PC-9 (cell line): Measurements from ENCODE around the gene RUNX3. TPM values are rescaled to one million over a fixed set of nuclear protein-coding genes. Genes with fewer than 3 reads are reported as not detected.

Experiments
- BruUV-seq: library from RNA; stranded (reverse); fragments of 400-500 nt; replicated peaks from 2 replicates; lab custom pipeline; 2021; lab: Mats Ljungman, UMichigan
- CTCF ChIA-PET: fragments of 300-600 bp; sonication (Branson Sonifier 250); formaldehyde crosslinking; loops from one replicate; lab custom pipeline; 2022; ENCODE audit warnings: antibody characterized with exemption; lab: Charles Lee
- POLR2A ChIA-PET: fragments of 300-600 bp; sonication (Branson Sonifier 250); formaldehyde crosslinking; loops from one replicate; lab custom pipeline; 2022; ENCODE audit warnings: antibody characterized with exemption; ENCODE audit not compliant: unreplicated experiment; lab: Charles Lee
- DNase-seq, 2 experiments: peaks; one replicate each; pipeline versions ENCODE4 v3.0.0 to v3.0.0-alpha.2; 2015 to 2022; ENCODE audit warnings: mixed read lengths in 1 of 2
- H2AFZ ChIP-seq: fragments of 200-600 bp; sonication (generic); 2 replicates; pipeline ENCODE4 v1.8.1; 2017; ENCODE audit warnings: antibody characterized with exemption
- H3F3A ChIP-seq: fragments of 200-600 bp; sonication (generic); 2 replicates; pipeline ENCODE4 v1.8.1; 2017; ENCODE audit warnings: antibody characterized with exemption, mild to moderate bottlenecking, low read depth; ENCODE audit not compliant: insufficient read depth
- H3K27ac ChIP-seq: fragments of 200-600 bp; sonication (generic); 2 replicates; pipeline ENCODE4 v1.6.1; 2016; ENCODE audit warnings: mixed run types
- H3K27me3 ChIP-seq: fragments of 200-600 bp; sonication (generic); 2 replicates; pipeline ENCODE4 v1.6.1; 2016; ENCODE audit warnings: low read depth, mixed run types; ENCODE audit not compliant: insufficient read depth
- H3K36me3 ChIP-seq: fragments of 200-600 bp; sonication (generic); 2 replicates; pipeline ENCODE4 v1.6.1; 2016; ENCODE audit warnings: low read depth, mixed run types
- H3K4me1 ChIP-seq: fragments of 200-600 bp; sonication (generic); replicated peaks from 2 replicates; pipeline ENCODE4 v1.6.1; 2016; ENCODE audit warnings: mixed run types; ENCODE audit not compliant: insufficient read depth
- H3K4me2 ChIP-seq: fragments of 200-600 bp; sonication (generic); 2 replicates; pipeline ENCODE4 v1.6.1; 2017; ENCODE audit warnings: mixed run types
- H3K4me3 ChIP-seq: fragments of 200-600 bp; sonication (generic); 2 replicates; pipeline ENCODE4 v1.6.1; 2016; ENCODE audit warnings: mixed run types
- H3K79me2 ChIP-seq: fragments of 200-600 bp; sonication (generic); 2 replicates; pipeline ENCODE4 v1.6.1; 2017; ENCODE audit warnings: low read depth, mixed run types
- H3K9me2 ChIP-seq: fragments of 200-600 bp; sonication (generic); 2 replicates; pipeline ENCODE4 v1.8.1; 2017; ENCODE audit warnings: mild to moderate bottlenecking; ENCODE audit not compliant: insufficient read depth
- H3K9me3 ChIP-seq: fragments of 200-600 bp; sonication (generic); 2 replicates; pipeline ENCODE4 v1.8.1; 2016; ENCODE audit warnings: low read depth; ENCODE audit not compliant: insufficient read depth
- H4K20me1 ChIP-seq: fragments of 200-600 bp; sonication (generic); 2 replicates; pipeline ENCODE4 v1.8.1; 2017; ENCODE audit not compliant: insufficient read depth
- CTCF ChIP-seq: fragments of 200-600 bp; sonication (generic); conservative IDR thresholded peaks from 2 replicates; pipeline ENCODE4 v1.6.1; 2017; ENCODE audit warnings: mixed run types, antibody characterized with exemption, mild to moderate bottlenecking, moderate library complexity
- EZH2 ChIP-seq: fragments of 200-600 bp; sonication (generic); IDR thresholded peaks from 2 replicates; pipeline ENCODE4 v1.8.0; 2017; ENCODE audit warnings: antibody characterized with exemption, low read depth
- intact Hi-C: fragments of 100-400 bp; cut with micrococcal nuclease; formaldehyde crosslinking; loops from one replicate; pipeline ENCODE4 v1.10.0; 2022; ENCODE audit not compliant: unreplicated experiment
- total RNA-seq: library from RNA; stranded (reverse); gene quantifications from 2 replicates; pipeline ENCODE4 v1.2.3, GENCODE V29; 2021

RUNX3 gene
- total RNA-seq, 1 experiment from 2014 or later = not detected

DNA sequence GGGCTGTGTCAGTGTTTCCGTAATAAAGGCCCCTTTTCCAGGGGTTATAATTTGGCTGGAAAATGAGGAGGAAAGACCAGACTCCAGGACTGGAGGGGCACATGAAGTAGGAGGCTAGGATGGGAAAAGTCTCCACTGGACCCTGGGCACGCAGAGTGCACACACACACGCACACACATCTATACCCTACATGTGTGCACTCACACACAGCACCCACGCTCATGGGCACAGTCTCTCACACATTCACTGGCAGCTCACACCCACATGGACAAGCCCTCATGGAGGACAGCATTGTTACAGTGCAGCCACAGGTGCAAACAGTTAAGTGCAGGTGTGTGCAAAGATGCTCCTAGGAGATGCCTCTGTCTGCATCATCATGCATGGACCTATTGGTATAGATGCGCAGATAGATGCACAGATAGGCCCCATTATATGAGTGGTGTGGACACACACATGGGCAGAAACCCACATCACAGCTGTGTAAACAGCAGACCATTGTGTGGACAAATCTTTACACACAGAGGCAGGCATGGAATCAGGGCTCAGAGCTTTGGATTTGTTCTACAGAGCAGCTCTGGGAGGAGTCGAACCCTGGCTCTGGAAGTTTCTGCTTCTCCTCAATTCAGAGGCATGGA, 9.1 kb upstream of the RUNX3 start:
- Histone ChIP-seq H3K9me3 (no peaks in the 10 kb centered on the region), H3K79me2 (no peaks in the 10 kb centered on the region), H3K9me2 (no peaks in the 10 kb centered on the region), H4K20me1 (no peaks in the 10 kb centered on the region), H3F3A (no peaks in the 10 kb centered on the region), H3K27me3 (peaks cover 9% of the 10 kb centered on the region), H3K4me3 (no peak overlapping the region), H3K4me1 (no peaks in the 10 kb centered on the region), H3K4me2 (no peak overlapping the region), H3K27ac (no peak overlapping the region), H2AFZ (no peak overlapping the region), H3K36me3 (no peaks in the 10 kb centered on the region)
- ChIA-PET CTCF (no interaction called here), POLR2A (no interaction called here)
- intact Hi-C loops = no loop called here
- DNase-seq = no peak
- BruUV-seq = no TSS peak
- TF ChIP-seq CTCF (no peak), EZH2 (no peak)

DNA sequence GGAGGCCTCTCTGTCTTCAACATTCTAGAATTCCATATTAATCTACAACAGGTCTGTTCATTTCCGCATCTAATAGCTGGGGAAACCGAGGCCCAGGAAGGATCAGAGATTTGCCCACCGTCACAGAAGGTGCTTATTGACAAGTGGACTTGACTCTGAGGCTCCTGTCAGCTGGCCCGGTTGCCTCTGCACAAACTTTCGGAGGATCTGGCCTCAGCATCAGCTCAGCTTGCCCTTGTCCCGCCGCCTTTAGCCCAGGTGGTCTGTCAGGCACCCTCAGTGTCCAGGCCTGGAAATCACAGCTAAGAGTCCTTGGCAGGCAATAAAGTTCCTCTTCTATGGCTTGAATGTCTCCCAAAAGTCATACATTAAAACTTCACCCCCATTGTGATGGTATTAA, 8.2 kb upstream of the RUNX3 start:
- no peaks in the 10 kb centered on the region for H3K9me2 ChIP-seq
- no peaks in the 10 kb centered on the region for H4K20me1 ChIP-seq
- no peak for DNase-seq
- H3K4me1 ChIP-seq = no peaks in the 10 kb centered on the region
- no peak overlapping the region for H3K4me3 ChIP-seq
- no TSS peak for BruUV-seq
- H3K27me3 ChIP-seq = peaks cover 15% of the 10 kb centered on the region
- H3F3A ChIP-seq = no peaks in the 10 kb centered on the region
- no peak overlapping the region for H2AFZ ChIP-seq
- no peak overlapping the region for H3K27ac ChIP-seq
- CTCF ChIA-PET = no interaction called here
- H3K36me3 ChIP-seq = no peaks in the 10 kb centered on the region
- intact Hi-C loops = no loop called here
- H3K4me2 ChIP-seq = no peak overlapping the region
- POLR2A ChIA-PET = no interaction called here
- TF ChIP-seq CTCF (no peak), EZH2 (no peak)
- no peaks in the 10 kb centered on the region for H3K9me3 ChIP-seq
- no peaks in the 10 kb centered on the region for H3K79me2 ChIP-seq

DNA sequence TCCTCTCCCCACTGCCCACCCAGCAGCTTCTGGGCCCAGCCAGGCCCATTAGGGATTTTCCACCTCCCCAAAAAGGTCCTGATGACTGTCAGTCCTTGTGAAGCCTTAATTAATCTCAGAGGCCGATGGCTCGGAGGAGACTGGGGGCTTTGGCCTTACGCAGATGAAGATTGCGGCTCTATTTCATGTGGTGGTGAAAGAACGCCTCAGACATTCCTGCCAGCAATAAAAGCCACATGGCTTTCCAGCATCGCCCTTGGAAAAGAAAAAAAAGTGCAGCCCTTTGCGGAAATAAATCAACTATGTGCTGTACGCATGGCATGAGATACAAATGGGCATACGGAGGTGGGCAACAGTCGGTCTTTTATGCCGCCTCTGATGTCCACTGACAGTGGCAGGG, 6.6 kb upstream of the RUNX3 start:
- no peaks in the 10 kb centered on the region for H3K9me3 ChIP-seq
- intact Hi-C loops = no loop called here
- no peak for DNase-seq
- ChIA-PET POLR2A (no interaction called here), CTCF (no interaction called here)
- BruUV-seq = no TSS peak
- TF ChIP-seq CTCF (no peak), EZH2 (no peak)
- no peak overlapping the region for H3K27ac ChIP-seq
- H3K4me1 ChIP-seq = no peaks in the 10 kb centered on the region
- H3K9me2 ChIP-seq = no peaks in the 10 kb centered on the region
- H3K4me3 ChIP-seq = no peak overlapping the region
- H3K36me3 ChIP-seq = no peaks in the 10 kb centered on the region
- peaks cover 21% of the 10 kb centered on the region for H3K27me3 ChIP-seq
- H3F3A ChIP-seq = no peaks in the 10 kb centered on the region
- H3K79me2 ChIP-seq = no peaks in the 10 kb centered on the region
- H2AFZ ChIP-seq = no peak overlapping the region
- no peak overlapping the region for H3K4me2 ChIP-seq
- H4K20me1 ChIP-seq = no peaks in the 10 kb centered on the region
